ENCODE measurements around the gene MCCD1. TPM values are rescaled to one million over a fixed set of nuclear protein-coding genes. Genes with fewer than 3 reads are reported as not detected.

The MCCD1 gene
- total and polyA plus RNA-seq, 2 of the 13 experiments (the other 11 are each of a cell fraction or from before 2014, with no cell fraction given): 0.15 TPM; not detected in 1

DNA sequence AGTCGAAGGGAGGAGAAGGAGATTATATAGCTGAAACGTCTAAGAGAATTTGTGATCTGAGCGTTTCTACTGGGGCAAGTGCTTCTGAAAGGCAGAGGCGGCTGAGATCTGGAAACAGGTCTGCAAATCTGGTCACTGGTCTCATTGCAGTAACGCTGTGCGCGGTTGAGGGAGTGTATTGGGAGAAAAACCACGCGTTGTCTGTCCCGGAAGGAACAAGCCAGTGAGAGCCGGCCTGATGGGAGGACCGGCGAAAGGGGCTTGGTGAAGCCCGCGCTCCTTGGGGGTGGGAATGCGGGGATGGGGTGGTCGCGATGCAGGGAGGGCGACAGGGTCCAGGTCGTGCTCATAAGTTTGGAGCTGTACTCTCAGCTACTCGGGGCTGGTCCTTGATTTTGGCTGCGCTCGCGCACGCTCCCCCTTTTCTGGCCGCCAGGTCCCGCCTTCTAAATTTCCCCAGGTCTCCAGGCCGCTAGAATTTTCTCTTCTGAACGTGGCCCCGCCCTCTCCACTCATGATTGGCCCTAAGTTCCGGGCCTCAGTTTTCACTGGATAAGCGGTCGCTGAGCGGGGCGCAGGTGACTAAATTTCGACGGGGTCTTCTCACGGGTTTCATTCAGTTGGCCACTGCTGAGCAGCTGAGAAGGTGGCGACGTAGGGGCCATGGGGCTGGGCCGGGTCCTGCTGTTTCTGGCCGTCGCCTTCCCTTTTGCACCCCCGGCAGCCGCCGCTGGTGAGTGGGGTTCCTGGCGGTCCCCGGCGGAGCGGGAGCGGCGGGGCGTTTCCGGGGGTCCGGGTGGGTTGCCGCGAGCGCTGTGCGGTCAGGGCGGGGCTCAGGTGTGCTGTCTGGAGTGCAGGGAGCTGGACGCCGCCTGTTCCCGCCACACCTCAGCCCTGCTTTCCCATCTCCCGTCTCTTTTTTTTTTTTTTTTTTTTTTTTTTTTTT is 31.0 kb upstream of the MCCD1 start, which contains the start of gene MICB (continued):
- TF ChIP-seq, protein P1, sequence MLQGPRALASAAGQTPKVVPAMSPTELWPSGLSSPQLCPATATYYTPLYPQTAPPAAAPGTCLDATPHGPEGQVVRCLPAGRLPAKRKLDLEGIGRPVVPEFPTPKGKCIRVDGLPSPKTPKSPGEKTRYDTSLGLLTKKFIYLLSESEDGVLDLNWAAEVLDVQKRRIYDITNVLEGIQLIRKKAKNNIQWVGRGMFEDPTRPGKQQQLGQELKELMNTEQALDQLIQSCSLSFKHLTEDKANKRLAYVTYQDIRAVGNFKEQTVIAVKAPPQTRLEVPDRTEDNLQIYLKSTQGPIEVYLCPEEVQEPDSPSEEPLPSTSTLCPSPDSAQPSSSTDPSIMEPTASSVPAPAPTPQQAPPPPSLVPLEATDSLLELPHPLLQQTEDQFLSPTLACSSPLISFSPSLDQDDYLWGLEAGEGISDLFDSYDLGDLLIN (CRISPR knock-in tag; IDR thresholded peaks at IDR 0.05; ENCODE audit: borderline replicate concordance): no peak; the same call in 1 of the 2 replicates
- TF ChIP-seq ZNF430 (CRISPR knock-in tag; IDR thresholded peaks at IDR 0.05) (0 out of 2 replicates have a peak, but pooled peaks have one; percentile 66), ZXDC (CRISPR knock-in tag; IDR thresholded peaks at IDR 0.05) (no peak), TGIF2 (CRISPR knock-in tag; IDR thresholded peaks at IDR 0.05) (no peak), AGO2 (optimal IDR thresholded peaks at IDR 0.05; ENCODE audit: low read depth, low read length) (no peak), SPEN (CRISPR knock-in tag; IDR thresholded peaks at IDR 0.05; ENCODE audit: low read depth) (peak; percentile 32; the same call in 1 of the 2 replicates), PATZ1 (CRISPR knock-in tag; IDR thresholded peaks at IDR 0.05) (no peak; the same call in 1 of the 2 replicates), PAX8 (CRISPR knock-in tag; IDR thresholded peaks at IDR 0.05; ENCODE audit: borderline replicate concordance) (no peak)
- TF ChIP-seq, protein P2, sequence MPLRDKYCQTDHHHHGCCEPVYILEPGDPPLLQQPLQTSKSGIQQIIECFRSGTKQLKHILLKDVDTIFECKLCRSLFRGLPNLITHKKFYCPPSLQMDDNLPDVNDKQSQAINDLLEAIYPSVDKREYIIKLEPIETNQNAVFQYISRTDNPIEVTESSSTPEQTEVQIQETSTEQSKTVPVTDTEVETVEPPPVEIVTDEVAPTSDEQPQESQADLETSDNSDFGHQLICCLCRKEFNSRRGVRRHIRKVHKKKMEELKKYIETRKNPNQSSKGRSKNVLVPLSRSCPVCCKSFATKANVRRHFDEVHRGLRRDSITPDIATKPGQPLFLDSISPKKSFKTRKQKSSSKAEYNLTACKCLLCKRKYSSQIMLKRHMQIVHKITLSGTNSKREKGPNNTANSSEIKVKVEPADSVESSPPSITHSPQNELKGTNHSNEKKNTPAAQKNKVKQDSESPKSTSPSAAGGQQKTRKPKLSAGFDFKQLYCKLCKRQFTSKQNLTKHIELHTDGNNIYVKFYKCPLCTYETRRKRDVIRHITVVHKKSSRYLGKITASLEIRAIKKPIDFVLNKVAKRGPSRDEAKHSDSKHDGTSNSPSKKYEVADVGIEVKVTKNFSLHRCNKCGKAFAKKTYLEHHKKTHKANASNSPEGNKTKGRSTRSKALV (CRISPR knock-in tag; IDR thresholded peaks at IDR 0.05): peak; percentile 36; the same call in 1 of the 2 replicates
- TF ChIP-seq, protein P3, sequence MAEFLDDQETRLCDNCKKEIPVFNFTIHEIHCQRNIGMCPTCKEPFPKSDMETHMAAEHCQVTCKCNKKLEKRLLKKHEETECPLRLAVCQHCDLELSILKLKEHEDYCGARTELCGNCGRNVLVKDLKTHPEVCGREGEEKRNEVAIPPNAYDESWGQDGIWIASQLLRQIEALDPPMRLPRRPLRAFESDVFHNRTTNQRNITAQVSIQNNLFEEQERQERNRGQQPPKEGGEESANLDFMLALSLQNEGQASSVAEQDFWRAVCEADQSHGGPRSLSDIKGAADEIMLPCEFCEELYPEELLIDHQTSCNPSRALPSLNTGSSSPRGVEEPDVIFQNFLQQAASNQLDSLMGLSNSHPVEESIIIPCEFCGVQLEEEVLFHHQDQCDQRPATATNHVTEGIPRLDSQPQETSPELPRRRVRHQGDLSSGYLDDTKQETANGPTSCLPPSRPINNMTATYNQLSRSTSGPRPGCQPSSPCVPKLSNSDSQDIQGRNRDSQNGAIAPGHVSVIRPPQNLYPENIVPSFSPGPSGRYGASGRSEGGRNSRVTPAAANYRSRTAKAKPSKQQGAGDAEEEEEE (CRISPR knock-in tag; IDR thresholded peaks at IDR 0.05; ENCODE audit: borderline replicate concordance): no peak
- TF ChIP-seq, protein P4, sequence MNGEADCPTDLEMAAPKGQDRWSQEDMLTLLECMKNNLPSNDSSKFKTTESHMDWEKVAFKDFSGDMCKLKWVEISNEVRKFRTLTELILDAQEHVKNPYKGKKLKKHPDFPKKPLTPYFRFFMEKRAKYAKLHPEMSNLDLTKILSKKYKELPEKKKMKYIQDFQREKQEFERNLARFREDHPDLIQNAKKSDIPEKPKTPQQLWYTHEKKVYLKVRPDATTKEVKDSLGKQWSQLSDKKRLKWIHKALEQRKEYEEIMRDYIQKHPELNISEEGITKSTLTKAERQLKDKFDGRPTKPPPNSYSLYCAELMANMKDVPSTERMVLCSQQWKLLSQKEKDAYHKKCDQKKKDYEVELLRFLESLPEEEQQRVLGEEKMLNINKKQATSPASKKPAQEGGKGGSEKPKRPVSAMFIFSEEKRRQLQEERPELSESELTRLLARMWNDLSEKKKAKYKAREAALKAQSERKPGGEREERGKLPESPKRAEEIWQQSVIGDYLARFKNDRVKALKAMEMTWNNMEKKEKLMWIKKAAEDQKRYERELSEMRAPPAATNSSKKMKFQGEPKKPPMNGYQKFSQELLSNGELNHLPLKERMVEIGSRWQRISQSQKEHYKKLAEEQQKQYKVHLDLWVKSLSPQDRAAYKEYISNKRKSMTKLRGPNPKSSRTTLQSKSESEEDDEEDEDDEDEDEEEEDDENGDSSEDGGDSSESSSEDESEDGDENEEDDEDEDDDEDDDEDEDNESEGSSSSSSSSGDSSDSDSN (CRISPR knock-in tag; IDR thresholded peaks at IDR 0.05): 0 out of 2 replicates have a peak, but pooled peaks have one; percentile 18

Measured in HepG2 (cell line).